ENCODE measurements around the gene MAPK8IP3.

MAPK8IP3 gene

DNA sequence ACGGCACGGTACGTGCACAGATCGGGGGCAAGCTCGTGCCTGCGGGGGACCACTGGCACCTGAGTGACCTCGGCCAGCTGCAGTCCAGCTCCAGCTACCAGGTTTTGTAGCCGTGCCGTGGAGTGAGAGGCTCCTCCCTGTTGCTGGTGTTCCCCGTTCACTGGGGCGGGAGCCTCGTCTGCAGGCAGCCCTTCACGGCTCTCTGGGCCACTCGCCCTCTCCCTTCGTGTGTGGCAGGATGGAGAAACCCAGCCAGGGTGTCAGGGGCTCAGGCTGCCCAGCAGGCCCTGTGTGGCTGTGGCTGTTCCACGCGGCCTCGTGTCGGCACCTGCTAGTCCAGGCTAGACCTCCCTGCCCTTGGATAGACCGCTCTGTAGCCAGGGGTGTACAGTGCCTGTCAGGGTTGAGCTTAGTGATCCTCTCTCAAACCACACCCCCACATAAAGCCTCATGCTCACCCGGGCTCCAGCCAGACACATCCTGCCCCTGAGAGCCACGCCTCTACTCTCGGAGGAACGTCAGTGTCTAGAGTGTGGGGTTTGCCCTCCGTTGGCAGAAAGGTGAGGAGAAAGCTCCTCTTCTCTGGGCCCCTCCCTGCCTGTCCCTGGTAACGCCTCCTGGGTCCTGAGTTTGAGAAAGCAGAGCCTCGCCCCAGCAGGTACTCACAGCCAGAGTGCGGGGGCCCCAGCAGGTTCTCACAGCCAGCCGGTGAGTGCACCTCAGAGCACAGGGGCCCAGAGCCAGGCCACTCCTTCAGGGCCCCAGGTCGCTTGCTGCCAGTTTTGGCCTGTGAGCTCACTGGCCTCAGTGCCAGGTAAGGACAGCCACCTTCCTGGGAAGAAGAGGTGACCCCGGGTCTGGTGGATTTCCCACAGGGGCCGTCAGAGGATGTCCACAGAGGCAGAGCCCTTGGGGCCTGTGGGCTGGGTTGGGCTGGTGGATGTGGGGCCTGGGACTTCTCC lies 37.7 kb downstream of the MAPK8IP3 start:
- no peaks in the 10 kb centered on the region for H3K9me3 ChIP-seq (ENCODE audit: insufficient read depth, low read length)
- no peaks in the 10 kb centered on the region for H3K36me3 ChIP-seq (replicated peaks; ENCODE audit: low read depth, low read length)
- H3K27ac ChIP-seq (ENCODE audit: low read length), result no peak overlapping the region
- no peak overlapping the region for H2AFZ ChIP-seq (ENCODE audit: low read depth, low read length)
- no peaks in the 10 kb centered on the region for H4K20me1 ChIP-seq (ENCODE audit: insufficient read depth, low read length)
- no peaks in the 10 kb centered on the region for H3K79me2 ChIP-seq (ENCODE audit: low read length)
- no peak for TF ChIP-seq EZH2phosphoT487 (IDR thresholded peaks at IDR 0.05; ENCODE audit: low read depth)
- TF ChIP-seq, protein P1, sequence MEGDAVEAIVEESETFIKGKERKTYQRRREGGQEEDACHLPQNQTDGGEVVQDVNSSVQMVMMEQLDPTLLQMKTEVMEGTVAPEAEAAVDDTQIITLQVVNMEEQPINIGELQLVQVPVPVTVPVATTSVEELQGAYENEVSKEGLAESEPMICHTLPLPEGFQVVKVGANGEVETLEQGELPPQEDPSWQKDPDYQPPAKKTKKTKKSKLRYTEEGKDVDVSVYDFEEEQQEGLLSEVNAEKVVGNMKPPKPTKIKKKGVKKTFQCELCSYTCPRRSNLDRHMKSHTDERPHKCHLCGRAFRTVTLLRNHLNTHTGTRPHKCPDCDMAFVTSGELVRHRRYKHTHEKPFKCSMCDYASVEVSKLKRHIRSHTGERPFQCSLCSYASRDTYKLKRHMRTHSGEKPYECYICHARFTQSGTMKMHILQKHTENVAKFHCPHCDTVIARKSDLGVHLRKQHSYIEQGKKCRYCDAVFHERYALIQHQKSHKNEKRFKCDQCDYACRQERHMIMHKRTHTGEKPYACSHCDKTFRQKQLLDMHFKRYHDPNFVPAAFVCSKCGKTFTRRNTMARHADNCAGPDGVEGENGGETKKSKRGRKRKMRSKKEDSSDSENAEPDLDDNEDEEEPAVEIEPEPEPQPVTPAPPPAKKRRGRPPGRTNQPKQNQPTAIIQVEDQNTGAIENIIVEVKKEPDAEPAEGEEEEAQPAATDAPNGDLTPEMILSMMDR (IDR thresholded peaks at IDR 0.05; ENCODE audit: low read depth, low read length), result no peak
- H3K9ac ChIP-seq (ENCODE audit: low read length), result no peak overlapping the region
- H3K4me1 ChIP-seq (ENCODE audit: low read length), result no peaks in the 10 kb centered on the region
- no peaks in the 10 kb centered on the region for H3K27me3 ChIP-seq (ENCODE audit: low read depth, low read length)
- H3K4me3 ChIP-seq (ENCODE audit: low read length), result no peak overlapping the region
- no peak overlapping the region for H3K4me2 ChIP-seq (ENCODE audit: low read length)

- no peaks in the 10 kb centered on the region for H3K79me2 ChIP-seq (ENCODE audit: low read length)
- H3K27me3 ChIP-seq (ENCODE audit: low read depth, low read length), result no peaks in the 10 kb centered on the region
- H3K4me2 ChIP-seq (ENCODE audit: low read length), result no peak overlapping the region
- H4K20me1 ChIP-seq (ENCODE audit: insufficient read depth, low read length), result no peaks in the 10 kb centered on the region
- H3K4me1 ChIP-seq (ENCODE audit: low read length), result no peaks in the 10 kb centered on the region
- H3K36me3 ChIP-seq (replicated peaks; ENCODE audit: low read depth, low read length), result peaks cover under 1% of the 10 kb centered on the region
- H2AFZ ChIP-seq (ENCODE audit: low read depth, low read length), result no peak overlapping the region
- no peak for TF ChIP-seq EZH2phosphoT487 (IDR thresholded peaks at IDR 0.05; ENCODE audit: low read depth)
- TF ChIP-seq, protein P1 (IDR thresholded peaks at IDR 0.05; ENCODE audit: low read depth, low read length), result no peak
- no peak overlapping the region for H3K4me3 ChIP-seq (ENCODE audit: low read length)
- H3K27ac ChIP-seq (ENCODE audit: low read length), result no peak overlapping the region
- no peaks in the 10 kb centered on the region for H3K9me3 ChIP-seq (ENCODE audit: insufficient read depth, low read length)
- no peak overlapping the region for H3K9ac ChIP-seq (ENCODE audit: low read length)
Observed at GRCh38 chr16:1744338-1744840, 38.4 kb downstream of the MAPK8IP3 start.

GRCh38 chr16:1745181-1745899 lies 39.3 kb downstream of the MAPK8IP3 start:
- Histone ChIP-seq H2AFZ (ENCODE audit: low read depth, low read length) (no peak overlapping the region), H3K9ac (ENCODE audit: low read length) (no peak overlapping the region), H3K27me3 (ENCODE audit: low read depth, low read length) (no peaks in the 10 kb centered on the region), H3K27ac (ENCODE audit: low read length) (no peak overlapping the region), H3K4me2 (ENCODE audit: low read length) (no peak overlapping the region), H4K20me1 (ENCODE audit: insufficient read depth, low read length) (no peaks in the 10 kb centered on the region), H3K9me3 (ENCODE audit: insufficient read depth, low read length) (no peaks in the 10 kb centered on the region), H3K4me3 (ENCODE audit: low read length) (no peak overlapping the region), H3K79me2 (ENCODE audit: low read length) (no peaks in the 10 kb centered on the region), H3K4me1 (ENCODE audit: low read length) (no peaks in the 10 kb centered on the region), H3K36me3 (replicated peaks; ENCODE audit: low read depth, low read length) (peaks cover 3% of the 10 kb centered on the region)
- TF ChIP-seq, protein P1 (IDR thresholded peaks at IDR 0.05; ENCODE audit: low read depth, low read length), result no peak
- TF ChIP-seq EZH2phosphoT487 (IDR thresholded peaks at IDR 0.05; ENCODE audit: low read depth), result no peak
